RWPE2 (cell line): ENCODE results near the gene INAFM2.

Experiments
- ATAC-seq: fragments of 200-7000 bp; cut with Tn5 transposase; 3 replicates; pipeline ENCODE4 v1.9.1; 2021; ENCODE audit warnings: low read depth
- DNase-seq: peaks from one replicate; pipeline ENCODE4 v3.0.0-alpha.2; 2020; ENCODE audit warnings: low spot score
- H3K27ac ChIP-seq: fragments of 450-650 bp; 2 replicates; pipeline ENCODE4 v1.5.1; 2017; ENCODE audit warnings: mild to moderate bottlenecking; ENCODE audit not compliant: poor library complexity, severe bottlenecking
- H3K27me3 ChIP-seq: fragments of 250-450 bp; sonication (Bioruptor Pico); 2 replicates; pipeline ENCODE4 v1.5.1; 2021; ENCODE audit warnings: mild to moderate bottlenecking, moderate library complexity; ENCODE audit not compliant: insufficient read depth, poor library complexity, severe bottlenecking
- H3K36me3 ChIP-seq: fragments of 250-450 bp; sonication (Bioruptor Pico); 2 replicates; pipeline ENCODE4 v1.5.1; 2020; ENCODE audit warnings: low read depth, mild to moderate bottlenecking, moderate library complexity
- H3K4me1 ChIP-seq: fragments of 250-450 bp; sonication (Bioruptor Pico); 2 replicates; pipeline ENCODE4 v1.5.1; 2021; ENCODE audit warnings: mild to moderate bottlenecking, moderate library complexity; ENCODE audit not compliant: insufficient read depth, poor library complexity, severe bottlenecking
- H3K4me3 ChIP-seq: fragments of 250-450 bp; sonication (Bioruptor Pico); 2 replicates; pipeline ENCODE4 v1.5.1; 2021; ENCODE audit warnings: mild to moderate bottlenecking, moderate library complexity; ENCODE audit not compliant: severe bottlenecking
- H3K9me3 ChIP-seq: fragments of 250-450 bp; sonication (Bioruptor Pico); 2 replicates; pipeline ENCODE4 v1.5.1; 2021; ENCODE audit warnings: mild to moderate bottlenecking, moderate library complexity; ENCODE audit not compliant: severe bottlenecking
- CTCF ChIP-seq: fragments of 450-650 bp; IDR thresholded peaks from one replicate; pipeline ENCODE4 v1.5.1; 2017; ENCODE audit warnings: mild to moderate bottlenecking, moderate library complexity; ENCODE audit not compliant: poor library complexity, severe bottlenecking

The INAFM2 gene

GRCh38 chr15:40328751-40329150, 5.3 kb downstream of the INAFM2 start:
- Histone ChIP-seq H3K4me1 (peaks cover 38% of the 10 kb centered on the region), H3K36me3 (peaks cover 19% of the 10 kb centered on the region), H3K27me3 (no peaks in the 10 kb centered on the region), H3K4me3 (no peak overlapping the region), H3K27ac (peak overlapping the region; percentile 76), H3K9me3 (no peaks in the 10 kb centered on the region)
- ATAC-seq, result no peak
- no peak for TF ChIP-seq CTCF
- DNase-seq, result no peak

GRCh38 chr15:40329804-40330203, 6.3 kb downstream of the INAFM2 start:
- Histone ChIP-seq H3K9me3 (no peaks in the 10 kb centered on the region), H3K27me3 (no peaks in the 10 kb centered on the region), H3K36me3 (peaks cover 19% of the 10 kb centered on the region), H3K4me3 (no peak overlapping the region), H3K4me1 (peaks cover 38% of the 10 kb centered on the region), H3K27ac (peak overlapping the region; percentile 76)
- TF ChIP-seq CTCF, result no peak
- DNase-seq (no peak), ATAC-seq (no peak)

GRCh38 chr15:40330368-40330836, 6.9 kb downstream of the INAFM2 start:
- Histone ChIP-seq H3K27ac (peak overlapping the region; percentile 76), H3K4me3 (no peak overlapping the region), H3K4me1 (peaks cover 33% of the 10 kb centered on the region), H3K9me3 (no peaks in the 10 kb centered on the region), H3K27me3 (no peaks in the 10 kb centered on the region), H3K36me3 (peaks cover 21% of the 10 kb centered on the region)
- no peak for DNase-seq
- no peak for ATAC-seq
- TF ChIP-seq CTCF, result no peak

DNA sequence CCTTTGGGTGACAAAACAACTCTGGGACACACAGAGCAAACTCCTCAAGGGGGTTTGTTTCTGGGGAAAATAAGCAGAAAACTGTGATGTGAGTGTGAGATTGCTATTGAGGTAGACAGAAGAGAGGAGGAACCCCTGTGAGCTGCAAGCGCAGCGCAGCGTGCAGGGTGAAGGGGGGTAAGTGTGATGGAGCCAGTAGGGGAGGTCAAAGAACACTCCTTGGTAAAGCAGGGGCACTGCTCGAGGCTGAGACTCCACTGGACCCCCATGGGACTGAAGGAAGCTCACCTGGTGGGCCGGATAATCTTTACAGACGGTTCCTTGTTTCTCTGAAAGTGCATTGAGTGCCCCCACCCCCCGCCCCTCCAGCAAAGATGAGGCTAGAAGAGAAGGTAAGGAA, 7.5 kb downstream of the INAFM2 start:
- Histone ChIP-seq H3K27ac (peak overlapping the region; percentile 76), H3K4me1 (peaks cover 29% of the 10 kb centered on the region), H3K4me3 (no peak overlapping the region), H3K27me3 (no peaks in the 10 kb centered on the region), H3K9me3 (no peaks in the 10 kb centered on the region), H3K36me3 (peaks cover 27% of the 10 kb centered on the region)
- no peak for TF ChIP-seq CTCF
- ATAC-seq (no peak), DNase-seq (no peak)

GRCh38 chr15:40331637-40332036, 8.1 kb downstream of the INAFM2 start:
- peaks cover 28% of the 10 kb centered on the region for H3K36me3 ChIP-seq
- TF ChIP-seq CTCF, result no peak
- no peaks in the 10 kb centered on the region for H3K27me3 ChIP-seq
- peak overlapping the region; percentile 11 for H3K27ac ChIP-seq
- no peak for DNase-seq
- H3K4me1 ChIP-seq, result peaks cover 23% of the 10 kb centered on the region
- no peak for ATAC-seq
- H3K4me3 ChIP-seq, result no peak overlapping the region
- H3K9me3 ChIP-seq, result no peaks in the 10 kb centered on the region
